ENCODE measurements around the gene MGA.

The MGA gene

DNA sequence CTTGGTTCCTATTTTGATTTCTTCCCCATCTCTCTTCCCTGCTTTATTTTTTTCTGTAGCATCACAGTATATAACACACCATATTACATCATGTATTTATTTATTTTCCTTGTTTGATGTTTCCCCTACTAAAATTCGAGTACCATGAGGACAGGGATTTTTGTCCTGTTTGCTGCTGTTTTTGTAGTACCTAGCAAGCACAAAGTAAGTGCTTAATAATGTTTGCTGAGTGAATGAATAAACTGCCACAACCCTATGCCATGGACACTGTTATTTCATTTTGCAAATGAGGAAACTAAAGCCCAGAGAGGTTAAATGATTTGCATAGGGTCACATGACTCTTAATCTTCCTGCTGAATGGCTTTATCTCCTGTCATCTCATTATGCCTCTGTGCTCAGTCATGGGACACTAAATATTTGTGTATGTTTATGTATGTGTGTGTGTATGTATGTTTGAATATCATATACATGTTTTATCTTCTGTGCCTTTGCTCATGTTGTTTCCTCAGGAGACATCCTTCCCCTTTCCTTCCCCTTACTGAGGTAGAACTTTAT, 26.1 kb upstream of the MGA start:
- Histone ChIP-seq H3K4me3 (ENCODE audit: low read length) (no peak overlapping the region; the same call in 1 of the 2 replicates), H3K36me3 (ENCODE audit: insufficient read depth, low read depth, low read length) (no peaks in the 10 kb centered on the region), H3K9ac (ENCODE audit: low read depth, low read length) (no peak overlapping the region), H3K27me3 (ENCODE audit: insufficient read depth, low read length) (no peaks in the 10 kb centered on the region), H3K27ac (ENCODE audit: low read length) (no peak overlapping the region), H3K9me3 (ENCODE audit: insufficient read depth, low read depth, low read length) (no peaks in the 10 kb centered on the region), H3K4me1 (ENCODE audit: insufficient read depth, low read length) (peaks cover 35% of the 10 kb centered on the region)

DNA sequence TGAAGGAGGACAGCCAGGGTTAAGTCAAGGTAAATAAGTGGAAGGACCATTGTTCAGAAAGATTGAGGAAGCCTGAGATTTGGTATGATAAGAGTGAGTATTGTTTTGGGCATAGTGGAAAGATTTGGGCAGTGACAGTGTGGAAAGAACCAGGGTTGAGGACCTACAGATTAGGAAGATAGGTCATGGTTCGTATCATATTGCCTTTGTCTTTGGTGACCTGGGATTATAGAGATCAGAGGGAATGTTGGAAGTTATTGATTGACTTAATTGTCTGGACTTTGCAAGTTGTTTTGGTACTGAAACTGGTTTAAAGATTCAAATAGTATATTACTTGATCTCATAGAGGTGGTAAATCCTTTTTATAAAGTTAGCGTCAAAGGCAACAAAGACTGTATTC, 23.1 kb upstream of the MGA start:
- H3K9me3 ChIP-seq (ENCODE audit: insufficient read depth, low read depth, low read length), result no peaks in the 10 kb centered on the region
- peaks cover 18% of the 10 kb centered on the region for H3K4me1 ChIP-seq (ENCODE audit: insufficient read depth, low read length)
- no peaks in the 10 kb centered on the region for H3K27me3 ChIP-seq (ENCODE audit: insufficient read depth, low read length)
- H3K4me3 ChIP-seq (ENCODE audit: low read length), result no peak overlapping the region
- no peak overlapping the region for H3K27ac ChIP-seq (ENCODE audit: low read length)
- H3K9ac ChIP-seq (ENCODE audit: low read depth, low read length), result no peak overlapping the region
- no peaks in the 10 kb centered on the region for H3K36me3 ChIP-seq (ENCODE audit: insufficient read depth, low read depth, low read length)

DNA sequence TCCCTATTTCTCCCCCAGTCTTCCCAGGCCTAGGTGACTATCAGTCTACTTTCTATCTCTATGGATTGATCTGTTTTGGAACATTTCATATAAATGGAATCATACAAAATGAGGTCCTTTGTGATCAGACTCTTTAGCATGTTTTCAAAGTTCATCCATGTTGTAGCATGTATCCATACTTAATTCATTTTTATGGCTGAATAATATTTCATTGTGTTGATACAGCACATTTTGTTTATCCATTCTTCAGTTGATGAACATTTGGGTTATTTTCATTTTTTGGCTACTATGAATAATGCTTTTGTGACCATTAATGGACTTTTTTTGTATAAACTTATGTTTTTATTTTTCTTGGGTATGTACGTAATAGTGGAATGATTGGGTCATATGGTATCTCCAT, 19.2 kb upstream of the MGA start:
- Histone ChIP-seq H3K4me1 (ENCODE audit: insufficient read depth, low read length) (no peaks in the 10 kb centered on the region), H3K9ac (ENCODE audit: low read depth, low read length) (no peak overlapping the region), H3K4me3 (ENCODE audit: low read length) (no peak overlapping the region), H3K9me3 (ENCODE audit: insufficient read depth, low read depth, low read length) (no peaks in the 10 kb centered on the region), H3K27ac (ENCODE audit: low read length) (no peak overlapping the region), H3K27me3 (ENCODE audit: insufficient read depth, low read length) (no peaks in the 10 kb centered on the region), H3K36me3 (ENCODE audit: insufficient read depth, low read depth, low read length) (no peaks in the 10 kb centered on the region)

DNA sequence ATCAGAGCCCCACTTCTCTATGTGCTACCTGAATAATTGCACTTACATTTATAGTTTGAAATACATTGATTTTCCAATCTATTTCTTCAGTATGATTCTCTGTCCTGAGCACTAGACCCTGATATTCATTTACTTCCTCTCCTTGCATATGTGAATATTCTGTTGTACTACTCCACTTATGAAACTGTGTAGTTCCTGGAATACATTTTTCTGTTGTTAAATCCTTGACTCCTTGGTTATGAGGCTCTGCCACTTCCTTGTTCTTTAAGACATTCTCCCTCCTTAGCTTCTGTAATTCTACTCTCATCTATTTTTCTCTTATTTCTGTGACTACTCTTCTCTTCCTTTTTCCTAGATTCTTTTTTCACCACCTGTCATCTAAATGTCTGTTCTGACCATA, 12.9 kb upstream of the MGA start:
- Histone ChIP-seq H3K4me1 (ENCODE audit: insufficient read depth, low read length) (no peaks in the 10 kb centered on the region), H3K36me3 (ENCODE audit: insufficient read depth, low read depth, low read length) (no peaks in the 10 kb centered on the region), H3K9me3 (ENCODE audit: insufficient read depth, low read depth, low read length) (peaks cover 15% of the 10 kb centered on the region; the same call in 1 of the 2 replicates), H3K27ac (ENCODE audit: low read length) (no peak overlapping the region), H3K27me3 (ENCODE audit: insufficient read depth, low read length) (no peaks in the 10 kb centered on the region), H3K9ac (ENCODE audit: low read depth, low read length) (no peak overlapping the region), H3K4me3 (ENCODE audit: low read length) (no peak overlapping the region)

DNA sequence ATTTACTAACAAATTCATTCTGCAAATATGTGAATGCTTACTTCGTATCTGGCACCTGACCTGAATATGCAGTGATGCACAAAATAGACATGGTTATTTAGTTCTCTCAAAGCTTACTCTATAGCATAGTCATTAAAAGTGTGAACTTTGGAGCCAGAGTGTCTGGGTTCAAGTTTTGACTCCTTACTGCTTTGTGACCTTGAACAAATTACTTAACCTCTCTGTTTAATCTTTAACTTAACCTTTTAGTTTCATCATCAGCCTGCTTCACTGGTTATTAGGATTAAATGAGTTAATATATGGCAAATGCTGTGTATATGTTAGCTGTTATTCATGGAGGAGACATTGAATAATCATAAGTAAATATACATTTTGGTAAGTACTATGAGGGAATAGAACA, 12.1 kb upstream of the MGA start:
- H3K9ac ChIP-seq (ENCODE audit: low read depth, low read length), result no peak overlapping the region
- no peak overlapping the region for H3K27ac ChIP-seq (ENCODE audit: low read length)

DNA sequence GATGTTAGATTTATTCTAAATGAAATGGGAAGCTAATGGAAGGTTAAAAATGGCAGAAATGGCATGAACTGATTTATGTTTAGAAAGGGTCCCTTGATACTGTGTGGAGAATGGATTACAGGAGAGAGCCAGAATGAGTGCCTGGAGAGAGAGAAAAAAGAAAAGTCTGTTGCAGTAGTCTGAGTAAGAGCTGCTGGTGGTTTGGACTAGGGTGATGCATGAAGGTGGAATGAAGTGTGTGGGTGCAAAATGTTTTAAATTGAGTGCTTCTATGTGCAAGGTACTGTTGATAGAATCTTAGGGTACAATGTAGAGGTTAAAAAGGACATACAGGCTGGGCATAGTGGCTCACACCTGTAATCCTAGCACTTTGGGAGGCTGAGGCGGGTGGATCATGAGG, 11.4 kb upstream of the MGA start:
- Histone ChIP-seq H3K4me1 (ENCODE audit: insufficient read depth, low read length) (no peaks in the 10 kb centered on the region; the same call in 1 of the 2 replicates), H3K4me3 (ENCODE audit: low read length) (no peak overlapping the region), H3K27ac (ENCODE audit: low read length) (no peak overlapping the region), H3K9me3 (ENCODE audit: insufficient read depth, low read depth, low read length) (peaks cover 15% of the 10 kb centered on the region; the same call in 1 of the 2 replicates), H3K27me3 (ENCODE audit: insufficient read depth, low read length) (no peaks in the 10 kb centered on the region), H3K9ac (ENCODE audit: low read depth, low read length) (no peak overlapping the region), H3K36me3 (ENCODE audit: insufficient read depth, low read depth, low read length) (no peaks in the 10 kb centered on the region)

More for the DNA sequence above, 12.1 kb upstream of the MGA start:
- Histone ChIP-seq H3K27me3 (ENCODE audit: insufficient read depth, low read length) (no peaks in the 10 kb centered on the region), H3K4me1 (ENCODE audit: insufficient read depth, low read length) (no peaks in the 10 kb centered on the region; the same call in 1 of the 2 replicates), H3K9me3 (ENCODE audit: insufficient read depth, low read depth, low read length) (peaks cover 15% of the 10 kb centered on the region; the same call in 1 of the 2 replicates), H3K4me3 (ENCODE audit: low read length) (no peak overlapping the region), H3K36me3 (ENCODE audit: insufficient read depth, low read depth, low read length) (no peaks in the 10 kb centered on the region)

DNA sequence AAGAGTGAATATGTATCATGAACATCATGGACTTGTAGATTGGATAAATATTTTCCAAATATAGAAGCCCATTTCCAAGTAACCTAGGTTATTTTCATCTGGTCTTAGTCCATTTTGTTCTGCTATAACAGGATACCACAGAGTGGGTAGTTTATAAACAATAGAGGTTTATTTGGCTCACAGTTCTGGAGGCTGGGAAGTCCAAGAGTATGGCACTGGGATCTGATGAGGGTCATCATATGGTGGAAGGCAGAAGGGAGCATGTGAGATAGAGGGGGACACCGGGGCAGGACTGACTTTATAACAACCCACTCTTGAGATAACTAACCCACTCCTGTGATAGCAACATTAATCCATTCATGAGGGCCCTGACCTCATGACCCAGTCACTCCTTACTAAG, 9.4 kb upstream of the MGA start:
- Histone ChIP-seq H3K36me3 (ENCODE audit: insufficient read depth, low read depth, low read length) (no peaks in the 10 kb centered on the region), H3K9ac (ENCODE audit: low read depth, low read length) (no peak overlapping the region), H3K9me3 (ENCODE audit: insufficient read depth, low read depth, low read length) (peaks cover 15% of the 10 kb centered on the region; the same call in 1 of the 2 replicates), H3K4me1 (ENCODE audit: insufficient read depth, low read length) (no peaks in the 10 kb centered on the region; the same call in 1 of the 2 replicates), H3K27me3 (ENCODE audit: insufficient read depth, low read length) (no peaks in the 10 kb centered on the region), H3K27ac (ENCODE audit: low read length) (no peak overlapping the region), H3K4me3 (ENCODE audit: low read length) (no peak overlapping the region)

DNA sequence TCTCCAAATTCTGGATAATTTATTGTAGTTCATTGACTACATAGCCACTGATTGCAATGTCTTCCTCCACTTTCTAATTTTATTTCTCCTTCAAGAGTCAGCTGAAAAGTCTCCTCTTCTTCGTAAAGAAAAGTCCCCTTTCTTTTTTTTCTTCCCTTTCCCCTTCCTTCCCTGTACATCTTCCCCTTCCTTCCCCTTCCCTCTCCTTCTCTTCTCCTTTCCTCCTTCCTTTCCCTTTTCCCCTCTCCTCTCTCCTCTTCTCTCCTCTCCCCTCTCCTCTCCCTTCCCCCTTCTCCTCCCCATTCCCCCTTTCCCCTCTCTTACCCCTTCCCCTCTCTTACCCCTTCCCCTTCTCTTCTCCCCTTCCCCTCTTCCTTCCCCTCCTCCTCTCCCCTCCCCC, 8.8 kb upstream of the MGA start:
- Histone ChIP-seq H3K9me3 (ENCODE audit: insufficient read depth, low read depth, low read length) (peaks cover 15% of the 10 kb centered on the region; the same call in 1 of the 2 replicates), H3K9ac (ENCODE audit: low read depth, low read length) (no peak overlapping the region), H3K27ac (ENCODE audit: low read length) (no peak overlapping the region), H3K36me3 (ENCODE audit: insufficient read depth, low read depth, low read length) (no peaks in the 10 kb centered on the region), H3K4me3 (ENCODE audit: low read length) (no peak overlapping the region), H3K4me1 (ENCODE audit: insufficient read depth, low read length) (no peaks in the 10 kb centered on the region; the same call in 1 of the 2 replicates), H3K27me3 (ENCODE audit: insufficient read depth, low read length) (no peaks in the 10 kb centered on the region)

DNA sequence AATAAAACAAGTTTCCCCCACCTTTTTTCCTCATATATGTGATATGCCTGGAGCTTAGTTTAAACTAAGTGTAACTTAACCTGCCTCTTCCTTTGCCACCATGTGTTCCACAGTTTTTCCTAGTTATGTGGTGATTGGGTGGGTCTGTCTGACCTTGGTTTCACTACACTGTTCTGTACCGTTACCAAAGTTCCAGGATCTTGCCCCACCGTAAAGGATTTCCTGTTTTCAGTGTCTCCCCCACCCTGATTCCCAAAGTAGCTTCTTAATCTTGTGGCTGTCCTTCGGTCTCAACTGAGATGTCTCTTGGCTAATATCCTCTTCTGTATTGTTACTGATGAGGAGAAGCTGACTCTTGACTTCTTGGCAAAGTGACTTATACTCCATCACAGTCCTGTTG, 6.4 kb upstream of the MGA start:
- no peak overlapping the region for H3K9ac ChIP-seq (ENCODE audit: low read depth, low read length)
- H3K9me3 ChIP-seq (ENCODE audit: insufficient read depth, low read depth, low read length), result peaks cover 15% of the 10 kb centered on the region; the same call in 1 of the 2 replicates
- peaks cover 13% of the 10 kb centered on the region for H3K27me3 ChIP-seq (ENCODE audit: insufficient read depth, low read length)
- no peak overlapping the region for H3K4me3 ChIP-seq (ENCODE audit: low read length)
- H3K27ac ChIP-seq (ENCODE audit: low read length), result no peak overlapping the region
- H3K36me3 ChIP-seq (ENCODE audit: insufficient read depth, low read depth, low read length), result no peaks in the 10 kb centered on the region
- no peaks in the 10 kb centered on the region; the same call in 1 of the 2 replicates for H3K4me1 ChIP-seq (ENCODE audit: insufficient read depth, low read length)

DNA sequence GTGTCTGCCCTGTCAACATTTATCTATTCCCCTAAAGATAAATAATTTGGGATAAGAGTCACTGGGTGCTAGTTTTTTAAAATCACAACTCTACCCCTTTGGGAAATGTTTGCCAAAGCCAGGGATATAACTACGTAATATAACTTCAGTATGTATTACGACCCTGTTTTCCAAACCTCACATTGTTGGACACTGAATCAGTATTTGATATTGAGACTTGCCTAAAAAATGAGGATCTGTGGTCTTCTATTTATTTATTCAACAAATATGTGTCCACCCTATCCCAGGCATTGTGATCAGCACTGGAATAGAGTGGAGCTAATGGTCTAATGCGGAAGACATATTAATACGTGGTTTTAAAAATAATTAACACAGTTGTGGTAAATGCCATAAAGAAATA, 4.5 kb upstream of the MGA start:
- Histone ChIP-seq H3K4me3 (ENCODE audit: low read length) (no peak overlapping the region), H3K4me1 (ENCODE audit: insufficient read depth, low read length) (no peaks in the 10 kb centered on the region; the same call in 1 of the 2 replicates), H3K36me3 (ENCODE audit: insufficient read depth, low read depth, low read length) (no peaks in the 10 kb centered on the region), H3K9me3 (ENCODE audit: insufficient read depth, low read depth, low read length) (peaks cover 7% of the 10 kb centered on the region; the same call in 1 of the 2 replicates), H3K9ac (ENCODE audit: low read depth, low read length) (no peak overlapping the region), H3K27me3 (ENCODE audit: insufficient read depth, low read length) (peaks cover 26% of the 10 kb centered on the region), H3K27ac (ENCODE audit: low read length) (no peak overlapping the region)

DNA sequence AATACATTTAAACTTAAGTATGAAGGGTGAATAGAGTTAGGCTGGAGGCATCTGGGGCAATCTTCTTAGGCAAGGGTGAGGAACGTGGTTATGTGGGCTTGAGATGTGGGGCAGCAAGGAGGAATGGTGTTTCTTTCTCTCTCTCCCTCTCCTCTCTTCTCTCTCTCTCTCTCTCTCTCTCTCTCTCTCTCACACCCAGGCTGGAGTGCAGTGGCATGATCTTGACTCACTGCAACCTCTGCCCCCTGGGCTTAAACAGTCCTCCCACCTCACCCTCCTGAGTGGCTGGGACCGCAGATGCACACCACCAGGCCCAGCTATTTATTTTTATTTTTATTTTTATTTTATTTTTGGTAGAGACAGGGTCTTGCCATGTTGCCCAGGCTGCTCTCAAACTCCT, 4.0 kb upstream of the MGA start:
- Histone ChIP-seq H3K27ac (ENCODE audit: low read length) (no peak overlapping the region), H3K36me3 (ENCODE audit: insufficient read depth, low read depth, low read length) (no peaks in the 10 kb centered on the region), H3K9me3 (ENCODE audit: insufficient read depth, low read depth, low read length) (0 out of 2 replicates have a peak, but pooled peaks cover 2% of the 10 kb centered on the region), H3K4me1 (ENCODE audit: insufficient read depth, low read length) (no peaks in the 10 kb centered on the region; the same call in 1 of the 2 replicates), H3K9ac (ENCODE audit: low read depth, low read length) (no peak overlapping the region), H3K27me3 (ENCODE audit: insufficient read depth, low read length) (peaks cover 31% of the 10 kb centered on the region), H3K4me3 (ENCODE audit: low read length) (no peak overlapping the region)

DNA sequence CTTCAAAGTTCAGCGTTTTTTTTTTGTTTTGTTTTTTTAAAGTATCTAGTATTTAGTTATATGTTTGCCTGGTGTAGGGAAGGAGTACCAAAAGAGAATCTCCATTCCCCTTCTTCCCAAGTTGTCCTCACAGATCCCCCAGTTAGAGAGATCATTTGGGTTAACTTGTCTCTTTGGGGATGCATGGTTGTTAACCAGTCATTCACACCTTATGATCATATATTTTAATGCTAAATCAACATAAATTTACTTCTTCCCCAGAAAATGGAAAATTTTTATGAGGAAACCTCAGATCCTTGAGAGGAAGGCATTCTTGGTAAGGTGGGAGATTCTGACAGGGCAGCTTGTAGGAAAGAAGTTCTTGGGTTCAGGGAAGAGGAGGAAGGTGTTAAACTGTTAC, 1.5 kb upstream of the MGA start:
- Histone ChIP-seq H3K27me3 (ENCODE audit: insufficient read depth, low read length) (peaks cover 35% of the 10 kb centered on the region), H3K9ac (ENCODE audit: low read depth, low read length) (no peak overlapping the region), H3K4me3 (ENCODE audit: low read length) (no peak overlapping the region), H3K27ac (ENCODE audit: low read length) (no peak overlapping the region), H3K9me3 (ENCODE audit: insufficient read depth, low read depth, low read length) (no peaks in the 10 kb centered on the region), H3K36me3 (ENCODE audit: insufficient read depth, low read depth, low read length) (no peaks in the 10 kb centered on the region), H3K4me1 (ENCODE audit: insufficient read depth, low read length) (no peaks in the 10 kb centered on the region)
